OCI-LY3 (cell line): ENCODE data around the gene TMEM101.
"Not testable (repeated sequence)": the region's sequence is repeated elsewhere in the genome, so short reads cannot be mapped to it uniquely, and the experiment has no call there.

ENCODE experiments used
- H2AFZ ChIP-seq: fragments of 200-600, 300-600 bp; shearing (Covaris generic); 2 replicates; pipeline ENCODE4 v1.6.0; 2014; ENCODE audit warnings: antibody characterized with exemption, low read depth, low read length
- H3K27ac ChIP-seq: fragments of 200-600, 300-600 bp; sonication (generic); 2 replicates; pipeline ENCODE4 v1.5.1; 2014; ENCODE audit warnings: mild to moderate bottlenecking, low read length, moderate library complexity, mixed read lengths
- H3K27me3 ChIP-seq: fragments of 200-600, 300-600 bp; sonication (generic); 2 replicates; pipeline ENCODE4 v1.6.1; 2014; ENCODE audit warnings: low read depth, low read length, mixed read lengths
- H3K36me3 ChIP-seq: fragments of 200-600, 300-600 bp; sonication (generic); replicated peaks from 2 replicates; pipeline ENCODE3; 2014; ENCODE audit warnings: low read depth, low read length, mixed read lengths
- H3K4me1 ChIP-seq: fragments of 300-600, 200-600 bp; sonication (generic); 2 replicates; pipeline ENCODE4 v1.6.1; 2014; ENCODE audit warnings: low read length, mixed read lengths
- H3K4me2 ChIP-seq: fragments of 200-600, 300-600 bp; sonication (generic); 2 replicates; pipeline ENCODE4 v1.6.1; 2014; ENCODE audit warnings: low read length, mixed read lengths
- H3K4me3 ChIP-seq: fragments of 300-600, 200-600 bp; sonication (generic); 2 replicates; pipeline ENCODE4 v1.5.1; 2014; ENCODE audit warnings: antibody characterized with exemption, mild to moderate bottlenecking, low read length, moderate library complexity
- H3K79me2 ChIP-seq: fragments of 300-600, 200-600 bp; shearing (Covaris generic); 2 replicates; pipeline ENCODE4 v1.6.1; 2014; ENCODE audit warnings: mild to moderate bottlenecking, low read length, mixed read lengths
- H3K9ac ChIP-seq: fragments of 300-600, 200-600 bp; shearing (Covaris generic); 2 replicates; pipeline ENCODE4 v1.6.0; 2014; ENCODE audit warnings: mild to moderate bottlenecking, low read length, moderate library complexity
- H3K9me3 ChIP-seq: fragments of 200-600, 300-600 bp; shearing (Covaris generic); 2 replicates; pipeline ENCODE4 v1.6.1; 2014; ENCODE audit warnings: low read length, mixed read lengths; ENCODE audit not compliant: insufficient read depth
- H4K20me1 ChIP-seq: fragments of 200-600, 300-600 bp; sonication (generic); 2 replicates; pipeline ENCODE4 v1.6.1; 2016; ENCODE audit warnings: low read length, mixed read lengths; ENCODE audit not compliant: insufficient read depth
- CTCF ChIP-seq: fragments of 200-600, 300-600 bp; sonication (generic); IDR thresholded peaks from 2 replicates; pipeline ENCODE4 v1.5.1; 2014; ENCODE audit warnings: antibody characterized with exemption, low read length, low read depth
- EZH2phosphoT487 ChIP-seq: fragments of 200-600 bp; shearing (Covaris generic); IDR thresholded peaks from 2 replicates; pipeline ENCODE4 v1.6.1; 2018; ENCODE audit warnings: antibody characterized with exemption, mixed run types, low read depth

The TMEM101 gene

GRCh38 chr17:44024271-44024663 is 9.5 kb upstream of the TMEM101 start:
- Histone ChIP-seq H3K4me2 (no peak overlapping the region), H3K4me3 (no peak overlapping the region), H3K36me3 (peaks cover 12% of the 10 kb centered on the region), H2AFZ (no peak overlapping the region), H3K9ac (no peak overlapping the region), H3K4me1 (peaks cover 12% of the 10 kb centered on the region), H3K9me3 (no peaks in the 10 kb centered on the region), H3K27ac (no peak overlapping the region), H3K79me2 (no peaks in the 10 kb centered on the region), H3K27me3 (no peaks in the 10 kb centered on the region), H4K20me1 (0 out of 2 replicates have a peak, but pooled peaks cover 3% of the 10 kb centered on the region)
- TF ChIP-seq EZH2phosphoT487 = no peak
- no peak for TF ChIP-seq CTCF

- H3K9me3 ChIP-seq = no peaks in the 10 kb centered on the region
- TF ChIP-seq CTCF (no peak), EZH2phosphoT487 (no peak)
- H3K36me3 ChIP-seq = peaks cover 10% of the 10 kb centered on the region
- H2AFZ ChIP-seq = no peak overlapping the region
- H3K79me2 ChIP-seq = no peaks in the 10 kb centered on the region
- no peaks in the 10 kb centered on the region for H3K27me3 ChIP-seq
- no peak overlapping the region for H3K27ac ChIP-seq
- H3K9ac ChIP-seq = no peak overlapping the region
- H3K4me3 ChIP-seq = no peak overlapping the region
- H3K4me2 ChIP-seq = no peak overlapping the region
- peaks cover 12% of the 10 kb centered on the region for H3K4me1 ChIP-seq
- H4K20me1 ChIP-seq = 0 out of 2 replicates have a peak, but pooled peaks cover 3% of the 10 kb centered on the region
Measured at GRCh38 chr17:44023545-44024270, 8.9 kb upstream of the TMEM101 start.

- Histone ChIP-seq H4K20me1 (0 out of 2 replicates have a peak, but pooled peaks cover 3% of the 10 kb centered on the region), H3K36me3 (peaks cover 3% of the 10 kb centered on the region), H3K79me2 (no peaks in the 10 kb centered on the region), H3K4me3 (no peak overlapping the region), H3K27ac (no peak overlapping the region), H2AFZ (no peak overlapping the region), H3K27me3 (no peaks in the 10 kb centered on the region), H3K9ac (no peak overlapping the region), H3K4me1 (peaks cover 12% of the 10 kb centered on the region), H3K4me2 (peak overlapping the region; percentile 43; the same call in 1 of the 2 replicates), H3K9me3 (no peaks in the 10 kb centered on the region)
- TF ChIP-seq CTCF = no peak
Measured at GRCh38 chr17:44022246-44022645, 7.5 kb upstream of the TMEM101 start.

GRCh38 chr17:44021227-44021626 is 6.5 kb upstream of the TMEM101 start:
- H3K27me3 ChIP-seq, H3K9me3 ChIP-seq, H4K20me1 ChIP-seq, H3K79me2 ChIP-seq, H3K4me3 ChIP-seq, H3K27ac ChIP-seq, H3K9ac ChIP-seq, H2AFZ ChIP-seq, H3K36me3 ChIP-seq, H3K4me2 ChIP-seq: not testable (repeated sequence)
- H3K4me1 ChIP-seq = peaks cover 12% of the 10 kb centered on the region
